Ureter (tissue), 1 donor: ENCODE data around the gene ZC2HC1B. TPM values are rescaled to one million over a fixed set of nuclear protein-coding genes. Genes with fewer than 3 reads are reported as not detected.

Experiments used
- DNase-seq: peaks from one replicate; pipeline ENCODE4 v3.0.0-alpha.2; 2020; ENCODE audit warnings: low spot score
- total RNA-seq: library from RNA; stranded (reverse); gene quantifications from one replicate; pipeline ENCODE4 v1.2.4, GENCODE V29; 2023
- donor health status: DM: yes; HTN: yes; CAD: no.

The ZC2HC1B gene
- total RNA-seq, 1 donor from 2014 or later, result not detected

- no peak for DNase-seq
Observed at GRCh38 chr6:143961886-143962878, 97.9 kb downstream of the ZC2HC1B start.

- no peak for DNase-seq
Observed at GRCh38 chr6:143963158-143963919, 99.1 kb downstream of the ZC2HC1B start.

- DNase-seq, result no peak
Observed at GRCh38 chr6:143964674-143965081, 100.4 kb downstream of the ZC2HC1B start.

GRCh38 chr6:143965503-143966171, 101.4 kb downstream of the ZC2HC1B start:
- DNase-seq, result no peak

- no peak for DNase-seq
Observed at GRCh38 chr6:143966312-143966711, 102.0 kb downstream of the ZC2HC1B start.

- DNase-seq, result no peak
Observed at GRCh38 chr6:143967706-143968376, 103.6 kb downstream of the ZC2HC1B start.

GRCh38 chr6:143969077-143969476, 104.8 kb downstream of the ZC2HC1B start:
- DNase-seq, result no peak

- no peak for DNase-seq
Observed at GRCh38 chr6:143970456-143971218, 106.4 kb downstream of the ZC2HC1B start.

GRCh38 chr6:143971482-143972205, 107.4 kb downstream of the ZC2HC1B start:
- no peak for DNase-seq

- DNase-seq, result no peak
Observed at GRCh38 chr6:143973097-143973966, 109.1 kb downstream of the ZC2HC1B start.

- DNase-seq, result no peak
Observed at GRCh38 chr6:143974089-143974488, 109.8 kb downstream of the ZC2HC1B start.

GRCh38 chr6:143976806-143977349, 112.6 kb downstream of the ZC2HC1B start:
- no peak for DNase-seq

- DNase-seq, result no peak
Observed at GRCh38 chr6:143980921-143981320, 116.6 kb downstream of the ZC2HC1B start.

- no peak for DNase-seq
Observed at GRCh38 chr6:143982968-143983367, 118.7 kb downstream of the ZC2HC1B start.

- no peak for DNase-seq
Observed at GRCh38 chr6:143984666-143985065, 120.4 kb downstream of the ZC2HC1B start.

- no peak for DNase-seq
Observed at GRCh38 chr6:143986463-143987065, 122.3 kb downstream of the ZC2HC1B start.
